Breast epithelium (tissue), 3 donors: ENCODE measurements around the gene RPS6KB2.

Experiments used
- CTCF ChIP-seq, 3 donors: fragments of 450-650 bp; IDR thresholded peaks; one replicate each; pipeline ENCODE4 v1.5.1; 2016 to 2017; ENCODE audit warnings: antibody characterized with exemption in 3 of 3, mild to moderate bottlenecking in 3 of 3, moderate library complexity in 3 of 3
- POLR2A ChIP-seq: fragments of 450-650 bp; IDR thresholded peaks from one replicate; pipeline ENCODE4 v1.6.1; 2016; ENCODE audit warnings: antibody characterized with exemption, mild to moderate bottlenecking, moderate library complexity
- POLR2AphosphoS5 ChIP-seq, 3 donors: sonication (generic); formaldehyde crosslinking; IDR thresholded peaks; one replicate each; pipeline ENCODE4 v1.6.1; 2017; ENCODE audit warnings: antibody characterized with exemption in 3 of 3

GRCh38 chr11:67409781-67410368 lies 18.4 kb upstream of the RPS6KB2 start:
- TF ChIP-seq CTCF (IDR thresholded peaks at IDR 0.05): no peak
- no peak for TF ChIP-seq POLR2A
- TF ChIP-seq POLR2AphosphoS5 (IDR thresholded peaks at IDR 0.05): no peak
